NOMO-1 treated with DMSO at 0.1 percent for 48 hours (cell line): ENCODE measurements around the gene DCAF15.
A peak's percentile ranks its signal among the peaks of the same experiment; 100 is the strongest.

ENCODE experiments used
- DNase-seq: peaks from one replicate; lab custom pipeline; 2025; ENCODE audit not compliant: unreplicated experiment; lab: John Stamatoyannopoulos, UW

The DCAF15 gene

GRCh38 chr19:13974073-13974472 lies 21.8 kb downstream of the DCAF15 start:
- DNase-seq = no peak

- no peak for DNase-seq
These were observed 23.6 kb downstream of the DCAF15 start for GRCh38 chr19:13975870-13976269.

GRCh38 chr19:13976446-13976845 lies 24.1 kb downstream of the DCAF15 start:
- DNase-seq = no peak

- DNase-seq = no peak
These were observed 25.5 kb downstream of the DCAF15 start for GRCh38 chr19:13977803-13978202.

- DNase-seq = no peak
These were observed 26.3 kb downstream of the DCAF15 start for GRCh38 chr19:13978351-13979243.

GRCh38 chr19:13979244-13979615 lies 26.9 kb downstream of the DCAF15 start:
- DNase-seq = no peak

- DNase-seq = no peak
These were observed 27.4 kb downstream of the DCAF15 start for GRCh38 chr19:13979686-13980085.

GRCh38 chr19:13980340-13980739 lies 28.0 kb downstream of the DCAF15 start:
- DNase-seq = no peak

- DNase-seq = no peak
These were observed 28.7 kb downstream of the DCAF15 start for GRCh38 chr19:13981021-13981420.

GRCh38 chr19:13981467-13981866 lies 29.2 kb downstream of the DCAF15 start:
- DNase-seq = no peak

- DNase-seq = no peak
These were observed 29.7 kb downstream of the DCAF15 start for GRCh38 chr19:13981988-13982501.

- DNase-seq = no peak
These were observed 30.5 kb downstream of the DCAF15 start for GRCh38 chr19:13982773-13983172.

- DNase-seq = no peak
These were observed 31.0 kb downstream of the DCAF15 start for GRCh38 chr19:13983213-13983889.

GRCh38 chr19:13984186-13984585 lies 31.9 kb downstream of the DCAF15 start:
- DNase-seq = no peak

- DNase-seq = peak; percentile 79
These were observed 32.8 kb downstream of the DCAF15 start for GRCh38 chr19:13984875-13985741.

GRCh38 chr19:13985771-13986347 lies 33.5 kb downstream of the DCAF15 start:
- DNase-seq = no peak

- peak; percentile 98 for DNase-seq
These were observed 34.1 kb downstream of the DCAF15 start for GRCh38 chr19:13986348-13986904.

GRCh38 chr19:13987101-13987890 lies 35.0 kb downstream of the DCAF15 start:
- no peak for DNase-seq

- no peak for DNase-seq
These were observed 37.2 kb downstream of the DCAF15 start for GRCh38 chr19:13989487-13989886.

GRCh38 chr19:13990085-13990484 lies 37.8 kb downstream of the DCAF15 start:
- DNase-seq = no peak
